HG03342 (cell line): Measurements from ENCODE around the gene FGF14.

Experiments
- ATAC-seq: cut with Tn5 transposase; IDR thresholded peaks from one replicate; pipeline ENCODE4 v1.9.1; 2021; ENCODE audit warnings: mild to moderate bottlenecking, moderate library complexity; ENCODE audit not compliant: unreplicated experiment

FGF14 gene

DNA sequence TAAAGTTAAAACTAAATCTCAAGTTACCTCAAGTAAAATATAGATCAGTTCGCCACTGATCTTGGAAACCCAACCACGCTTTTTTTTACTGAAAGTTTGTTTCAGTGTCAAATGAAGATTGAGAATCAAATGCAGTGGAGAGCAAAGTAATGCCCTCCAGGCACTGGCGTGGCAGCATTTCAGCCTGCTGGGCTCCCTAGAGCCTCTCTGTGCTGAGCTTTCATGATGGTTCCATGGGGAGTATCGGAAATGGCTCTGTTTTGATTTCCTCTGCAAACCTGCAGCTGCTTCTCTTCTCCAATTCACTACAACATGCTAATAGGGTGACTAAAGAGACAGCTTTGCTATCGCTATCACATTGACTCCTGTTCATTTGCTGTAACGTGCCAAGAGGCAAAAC is 141.6 kb downstream of the FGF14 start:
- no peak for ATAC-seq

- no peak for ATAC-seq
Observed at GRCh38 chr13:102255409-102255808, 146.4 kb downstream of the FGF14 start.

DNA sequence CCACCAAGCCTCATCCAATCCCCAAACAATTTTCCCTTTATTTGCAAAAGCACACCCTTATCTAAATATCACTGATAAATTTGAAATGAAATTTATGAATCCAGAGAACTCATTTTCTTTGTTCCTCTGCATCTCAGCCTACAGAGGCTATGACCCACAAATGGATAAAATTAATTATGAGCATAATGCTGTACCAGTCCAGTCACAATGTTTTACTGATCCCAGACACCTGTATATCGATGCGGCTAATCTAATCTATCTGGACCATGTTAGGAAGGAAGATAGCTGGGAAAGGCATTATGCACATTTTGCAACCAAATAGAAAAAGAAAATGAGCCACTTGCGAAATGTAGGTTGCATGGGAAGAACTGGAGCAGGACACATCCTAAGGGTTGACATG is 150.0 kb downstream of the FGF14 start:
- ATAC-seq = no peak

GRCh38 chr13:102250448-102250847 is 151.4 kb downstream of the FGF14 start:
- ATAC-seq = no peak

DNA sequence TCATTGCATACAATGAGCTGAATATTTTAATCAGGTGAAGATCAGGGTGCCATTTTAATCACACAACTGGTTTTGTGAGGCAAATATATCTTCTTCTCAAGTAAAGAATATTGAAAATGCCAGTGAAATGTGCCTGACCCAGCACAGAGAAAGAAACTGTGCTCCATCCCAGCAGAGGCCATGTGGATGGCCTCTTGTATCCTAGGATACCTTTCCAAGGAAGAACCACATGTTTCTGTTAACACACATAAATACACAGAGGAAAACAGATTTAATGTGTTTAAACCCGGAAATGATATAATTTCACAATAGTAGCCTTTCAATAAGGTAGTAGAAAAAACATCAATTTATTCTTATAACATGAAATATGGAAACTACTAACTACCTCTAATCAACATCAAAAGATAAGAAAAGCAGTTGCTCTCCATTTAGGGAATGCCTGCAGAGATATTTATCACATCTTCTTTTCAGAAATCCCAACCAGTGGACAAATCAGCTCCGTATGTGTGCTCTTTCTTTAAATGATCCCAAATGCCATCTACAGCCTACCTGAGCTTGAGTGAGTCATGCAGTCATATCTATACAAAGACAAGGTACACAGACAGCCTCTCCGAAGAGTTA is 157.1 kb downstream of the FGF14 start:
- no peak for ATAC-seq

DNA sequence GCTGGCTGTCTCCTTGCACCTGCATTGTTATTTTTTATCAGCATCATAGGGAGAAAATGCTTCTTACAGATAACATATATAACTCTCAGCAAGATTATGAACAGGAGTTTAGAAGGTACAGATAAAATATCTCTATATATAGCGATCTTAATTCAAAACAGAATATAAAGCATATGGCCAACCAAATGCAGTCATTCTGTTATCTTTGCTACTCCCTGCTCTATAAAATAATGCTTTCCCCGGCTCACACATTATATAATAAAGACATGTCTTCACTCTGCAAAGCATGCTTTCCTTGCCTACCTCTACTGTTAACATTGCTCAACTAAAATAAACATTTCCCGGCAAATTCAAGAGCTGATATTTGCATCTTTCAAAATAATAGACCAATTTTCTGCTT is 161.7 kb downstream of the FGF14 start:
- ATAC-seq = no peak

DNA sequence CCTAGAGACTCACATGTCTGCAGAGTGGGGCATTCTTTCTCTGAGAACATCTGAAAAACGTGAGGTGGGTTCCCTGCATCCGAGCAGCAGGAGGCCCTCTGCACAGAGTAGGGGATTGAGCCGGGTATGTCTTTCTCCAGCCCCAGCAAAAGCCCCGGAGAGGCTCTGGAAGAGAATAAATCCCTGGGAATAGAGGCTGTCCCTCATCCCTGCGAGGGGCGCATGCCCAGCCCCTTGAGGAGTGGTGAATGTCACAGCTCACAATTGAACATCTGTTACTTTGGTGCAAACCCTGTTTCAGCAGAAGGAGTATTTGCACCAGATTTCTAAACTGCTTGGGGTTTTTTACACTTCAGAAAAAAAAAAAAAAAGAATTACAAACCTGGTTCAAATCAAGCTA is 164.6 kb downstream of the FGF14 start:
- no peak for ATAC-seq

GRCh38 chr13:102236830-102237229 is 165.0 kb downstream of the FGF14 start:
- ATAC-seq = no peak

DNA sequence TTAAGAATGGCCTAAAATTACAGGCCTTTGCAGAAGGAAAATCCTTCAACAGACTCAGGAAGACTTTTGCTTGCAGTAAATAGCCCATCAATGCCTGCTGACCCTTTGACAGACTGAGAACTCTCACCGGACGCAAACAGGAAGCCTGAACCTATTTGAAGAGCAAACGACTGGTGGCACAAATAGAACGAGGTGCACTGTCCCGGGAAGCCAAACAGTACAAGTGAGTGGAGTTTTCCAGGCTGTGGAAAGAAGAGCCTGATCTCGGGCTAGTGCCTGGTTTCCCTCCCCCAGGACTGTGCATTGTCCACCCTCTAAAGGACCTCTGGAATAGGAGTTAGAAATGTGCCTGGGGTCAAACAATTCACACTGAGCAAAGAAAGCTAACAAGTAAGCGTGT is 165.5 kb downstream of the FGF14 start:
- no peak for ATAC-seq

- ATAC-seq = no peak
Observed at GRCh38 chr13:102235689-102236088, 166.2 kb downstream of the FGF14 start.

GRCh38 chr13:102234618-102235017 is 167.2 kb downstream of the FGF14 start:
- no peak for ATAC-seq

DNA sequence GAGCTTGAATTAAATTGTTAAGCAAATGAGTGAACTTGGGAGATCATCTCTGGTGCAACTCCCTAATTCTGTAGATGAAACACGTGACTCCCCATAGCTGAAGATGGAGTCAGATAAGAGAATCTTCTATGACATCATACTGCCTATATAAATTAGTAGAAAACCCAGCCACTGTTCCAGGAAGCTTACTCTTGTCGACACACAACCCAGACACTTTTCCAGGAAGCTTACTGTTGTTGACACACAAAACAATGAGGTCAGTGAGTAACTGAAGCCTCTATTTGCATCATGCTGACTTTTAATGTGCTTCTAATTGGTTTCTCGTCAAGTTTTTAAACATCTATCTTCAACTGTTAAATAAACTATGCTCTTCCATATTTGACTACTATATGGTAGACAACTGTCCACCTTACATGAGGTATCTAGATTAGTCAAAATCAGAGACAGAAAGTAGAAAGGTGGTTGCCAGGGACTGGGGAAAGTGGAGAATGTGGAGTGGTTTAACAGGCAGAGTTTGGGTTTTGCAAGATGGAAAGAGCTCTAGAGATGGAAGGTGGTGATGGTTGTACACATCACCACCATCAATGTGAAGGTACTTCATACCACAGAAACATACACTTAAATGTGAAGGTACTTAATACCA is 168.2 kb downstream of the FGF14 start:
- no peak for ATAC-seq

- no peak for ATAC-seq
Observed at GRCh38 chr13:102231479-102231878, 170.4 kb downstream of the FGF14 start.

- ATAC-seq = no peak
Observed at GRCh38 chr13:102227741-102228140, 174.1 kb downstream of the FGF14 start.

DNA sequence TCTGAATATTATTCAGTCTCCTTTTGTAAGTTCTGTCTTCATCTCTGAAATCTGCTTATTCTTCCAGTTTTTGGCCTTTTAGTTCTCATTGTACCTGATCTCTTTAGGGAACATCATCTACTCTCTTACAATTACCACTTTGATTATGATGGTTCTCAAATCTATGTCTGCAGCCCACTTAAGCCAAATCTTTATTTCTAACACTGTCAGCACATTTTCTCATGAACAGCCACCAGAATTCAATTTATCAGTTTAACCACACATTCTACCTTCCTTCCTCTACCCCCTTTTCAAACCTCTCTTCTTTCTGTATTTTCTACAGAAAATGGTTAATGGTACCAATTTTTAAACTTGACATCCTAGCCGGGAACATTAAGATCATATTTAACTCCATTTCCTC is 175.3 kb downstream of the FGF14 start:
- ATAC-seq = no peak

- ATAC-seq = no peak
Observed at GRCh38 chr13:102225892-102226291, 176.0 kb downstream of the FGF14 start.

GRCh38 chr13:102220681-102221228 is 181.1 kb downstream of the FGF14 start:
- no peak for ATAC-seq

GRCh38 chr13:102214956-102215355 is 186.9 kb downstream of the FGF14 start:
- ATAC-seq = no peak

GRCh38 chr13:102212729-102213128 is 189.1 kb downstream of the FGF14 start:
- ATAC-seq = no peak

- ATAC-seq = no peak
Observed at GRCh38 chr13:102208347-102208746, 193.5 kb downstream of the FGF14 start.

- ATAC-seq = no peak
Observed at GRCh38 chr13:102207680-102208342, 194.0 kb downstream of the FGF14 start.

- no peak for ATAC-seq
Observed at GRCh38 chr13:102203718-102204117, 198.1 kb downstream of the FGF14 start.
